Naive thymus-derived CD4-positive, alpha-beta T cell (primary cell): ENCODE results near the gene DNAI4. TPM values are rescaled to one million over a fixed set of nuclear protein-coding genes. Genes with fewer than 3 reads are reported as not detected.

ENCODE experiments used
- ATAC-seq: fragments of 150-1000 bp; cut with Tn5 transposase; 2 replicates; pipeline ENCODE4 v1.10.0; 2021; ENCODE audit warnings: mild to moderate bottlenecking, moderate library complexity
- CTCF ChIA-PET: fragments of 350-600 bp; sonication (Branson Sonifier 250); formaldehyde crosslinking; loops from one replicate; lab custom pipeline; 2021; ENCODE audit warnings: antibody characterized with exemption; lab: Charles Lee
- POLR2A ChIA-PET: fragments of 350-600 bp; sonication (Branson Sonifier 250); formaldehyde crosslinking; loops from one replicate; lab custom pipeline; 2021; ENCODE audit warnings: antibody characterized with exemption, inconsistent platforms; lab: Charles Lee
- DNase-seq, 9 donors: peaks; one replicate each; pipeline versions ENCODE4 v3.0.0 to v3.0.0-alpha.2; 2020 to 2022; ENCODE audit warnings: mixed read lengths in 1 of 9
- H3K27ac ChIP-seq: one replicate; pipeline ENCODE4 v1.7.0; 2013; ENCODE audit warnings: mild to moderate bottlenecking, low read depth, low read length, moderate library complexity
- H3K27me3 ChIP-seq, 2 donors: one replicate each; pipeline ENCODE4 v1.7.0; 2013; ENCODE audit warnings: low read length in 2 of 2, mild to moderate bottlenecking in 2 of 2, moderate library complexity in 2 of 2; ENCODE audit not compliant: control insufficient read depth in 2 of 2, insufficient read depth in 2 of 2
- H3K36me3 ChIP-seq, 3 experiments: 1 replicate in 2 of 3; 2 replicates in 1 of 3; pipeline ENCODE4 v1.7.0; 2013; ENCODE audit warnings: low read length in 3 of 3, mild to moderate bottlenecking in 3 of 3, moderate library complexity in 1 of 3; ENCODE audit not compliant: insufficient read depth in 3 of 3, control insufficient read depth in 2 of 3
- H3K4me1 ChIP-seq, 2 donors: one replicate each; pipeline ENCODE4 v1.7.0; 2013; ENCODE audit warnings: low read length in 2 of 2, mild to moderate bottlenecking in 2 of 2, moderate library complexity in 1 of 2; ENCODE audit not compliant: control insufficient read depth in 2 of 2, insufficient read depth in 2 of 2
- H3K4me3 ChIP-seq: 2 replicates; pipeline ENCODE4 v1.7.0; 2013; ENCODE audit warnings: mild to moderate bottlenecking, low read length
- H3K9me3 ChIP-seq, 3 experiments: 1 replicate in 2 of 3; 2 replicates in 1 of 3; pipeline ENCODE4 v1.7.0; 2013; ENCODE audit warnings: low read length in 3 of 3; ENCODE audit not compliant: control insufficient read depth in 2 of 3
- H3K27ac Mint-ChIP-seq, 9 donors: one replicate each; pipeline ENCODE4 v1.8.0; 2020 to 2022; ENCODE audit warnings: mixed read lengths in 9 of 9, mild to moderate bottlenecking in 8 of 9, moderate library complexity in 5 of 9, inconsistent platforms in 2 of 9
- H3K27me3 Mint-ChIP-seq, 5 donors: one replicate each; pipeline ENCODE4 v1.8.0; 2021 to 2022; ENCODE audit warnings: mixed read lengths in 5 of 5, mild to moderate bottlenecking in 1 of 5
- H3K36me3 Mint-ChIP-seq, 5 donors: one replicate each; pipeline ENCODE4 v1.8.0; 2020 to 2022; ENCODE audit warnings: mixed read lengths in 5 of 5, mild to moderate bottlenecking in 3 of 5, inconsistent platforms in 1 of 5
- H3K4me1 Mint-ChIP-seq, 7 donors: one replicate each; pipeline ENCODE4 v1.8.0; 2020 to 2022; ENCODE audit warnings: mixed read lengths in 7 of 7, mild to moderate bottlenecking in 3 of 7, inconsistent platforms in 1 of 7
- H3K4me3 Mint-ChIP-seq, 10 donors: one replicate each; pipeline ENCODE4 v1.8.0; 2020 to 2022; ENCODE audit warnings: mild to moderate bottlenecking in 10 of 10, mixed read lengths in 10 of 10, moderate library complexity in 6 of 10, inconsistent platforms in 2 of 10
- H3K9me3 Mint-ChIP-seq, 11 donors: one replicate each; pipeline ENCODE4 v1.8.0; 2020 to 2022; ENCODE audit warnings: mixed read lengths in 11 of 11, mild to moderate bottlenecking in 4 of 11, inconsistent platforms in 1 of 11, moderate library complexity in 1 of 11
- intact Hi-C, 2 donors: fragments of 100-400 bp; cut with micrococcal nuclease; formaldehyde crosslinking; loops; one replicate each; pipeline ENCODE4 v1.15.1; 2023
- polyA plus RNA-seq, 2 donors: library from polyadenylated mRNA; unstranded; fragments of 300-500 nt; fragmentation: Illumina TruSeq; gene quantifications; one replicate each; pipeline ENCODE4 v1.2.3, GENCODE V29; 2021
- total RNA-seq, 6 experiments: library from RNA in 5 of 6; stranded (reverse) in 5 of 6; gene quantifications; 1 replicate in 5 of 6; 2 replicates in 1 of 6; pipeline ENCODE4 v1.2.3 and lab custom pipeline; 2021 to 2026

The DNAI4 gene
- total and polyA plus RNA-seq, 7 experiments from 2014 or later = 1.3 to 10.7 (median 2.3) TPM

DNA sequence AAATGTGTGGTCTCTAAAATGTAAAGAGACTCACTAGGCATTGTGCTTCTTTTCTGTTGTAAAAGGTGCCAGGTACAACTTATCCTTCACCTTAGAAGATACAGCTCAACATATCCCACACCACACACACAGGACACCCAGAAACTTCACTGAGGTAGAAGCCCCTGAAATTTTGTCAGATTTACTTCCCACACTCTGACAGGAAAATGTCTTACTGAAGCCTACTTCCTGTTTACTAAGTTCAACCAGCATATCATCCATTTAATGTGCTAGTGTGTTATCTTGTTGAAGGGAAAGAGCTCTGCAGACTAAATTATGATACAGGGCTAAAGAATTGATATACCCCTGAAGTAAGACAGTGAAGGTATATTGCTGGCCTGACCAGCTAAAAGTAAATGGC is 83.7 kb downstream of the DNAI4 start:
- peaks cover 0 to 10% (median 8%) of the 10 kb centered on the region in 5 donors for H3K36me3 Mint-ChIP-seq
- intact Hi-C loops = no loop called here
- ATAC-seq (peak; percentile 38), DNase-seq (peak in 6 of 9 donors; percentile 9 to 37 (median 21))
- Histone ChIP-seq H3K9me3 (no peaks in the 10 kb centered on the region), H3K27ac (no peak overlapping the region), H3K4me3 (no peak overlapping the region), H3K4me1 (peaks cover 8 to 10% of the 10 kb centered on the region in 2 donors), H3K36me3 (no peaks in the 10 kb centered on the region), H3K27me3 (no peaks in the 10 kb centered on the region)
- H3K27ac Mint-ChIP-seq = peak overlapping the region; percentile 42 to 93 (median 85)
- H3K9me3 Mint-ChIP-seq = peaks cover 0 to 6% (median 0%) of the 10 kb centered on the region in 11 donors
- POLR2A ChIA-PET = interaction anchor here (1.4 kb wide), 1 partner anchor 89 kb away, joined by 3 read pairs; no protein-coding TSS in a partner anchor
- H3K27me3 Mint-ChIP-seq = peaks cover 0 to 5% (median 0%) of the 10 kb centered on the region in 5 donors
- peaks cover 8 to 27% (median 20%) of the 10 kb centered on the region in 7 donors for H3K4me1 Mint-ChIP-seq
- H3K4me3 Mint-ChIP-seq = peak overlapping the region in 9 of 10 donors; percentile 5 to 67 (median 51)
- CTCF ChIA-PET = interaction anchor here (1.0 kb wide), 1 partner anchor 85 kb away, joined by 3 read pairs; no protein-coding TSS in a partner anchor

DNA sequence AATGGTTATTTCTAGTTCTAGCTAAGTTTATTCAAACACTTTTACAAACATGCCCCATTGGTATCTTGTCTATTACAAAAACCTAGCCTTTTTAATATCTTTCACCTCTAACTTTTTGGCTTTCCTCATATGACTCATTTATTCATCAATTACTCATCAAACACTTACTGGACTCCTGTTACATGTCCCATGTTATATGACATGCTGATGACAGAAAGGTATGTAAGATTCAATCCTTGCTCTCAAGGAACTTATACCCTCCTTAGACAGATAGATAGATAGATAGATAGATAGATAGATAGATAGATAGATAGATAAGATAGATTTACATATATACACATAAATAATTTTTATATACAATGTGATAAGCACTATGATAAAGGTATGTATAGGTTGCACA is 89.7 kb downstream of the DNAI4 start:
- Mint-ChIP-seq H3K9me3 (no peaks in the 10 kb centered on the region), H3K36me3 (no peaks in the 10 kb centered on the region), H3K27me3 (peaks cover 0 to 9% (median 0%) of the 10 kb centered on the region in 5 donors), H3K4me1 (peaks cover 0 to 9% (median 6%) of the 10 kb centered on the region in 7 donors), H3K27ac (no peak overlapping the region), H3K4me3 (no peak overlapping the region)
- Histone ChIP-seq H3K27ac (no peak overlapping the region), H3K4me3 (no peak overlapping the region), H3K27me3 (no peaks in the 10 kb centered on the region), H3K36me3 (no peaks in the 10 kb centered on the region), H3K9me3 (no peaks in the 10 kb centered on the region), H3K4me1 (no peaks in the 10 kb centered on the region)
- POLR2A ChIA-PET = no interaction called here
- CTCF ChIA-PET = no interaction called here
- intact Hi-C loops = no loop called here
- DNase-seq (no peak), ATAC-seq (no peak)

DNA sequence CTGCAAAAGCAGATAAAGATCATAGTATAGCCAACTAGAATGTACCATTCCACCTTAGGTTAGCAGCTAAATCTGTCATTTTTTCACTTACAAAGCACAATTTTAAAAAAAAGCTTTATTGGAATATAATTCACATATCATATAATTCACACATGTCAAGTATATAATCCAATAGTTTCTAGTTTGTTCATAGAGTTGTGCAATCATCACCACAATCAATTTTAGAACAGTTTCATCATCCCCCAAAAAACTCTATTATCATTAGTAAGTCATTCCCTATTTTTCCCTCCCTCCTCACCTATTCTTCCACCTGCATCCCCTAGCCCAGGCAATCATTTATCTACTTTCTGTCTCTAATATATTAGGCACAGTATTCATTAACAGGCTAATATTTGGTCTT is 91.5 kb downstream of the DNAI4 start:
- intact Hi-C loops = no loop called here
- CTCF ChIA-PET = no interaction called here

DNA sequence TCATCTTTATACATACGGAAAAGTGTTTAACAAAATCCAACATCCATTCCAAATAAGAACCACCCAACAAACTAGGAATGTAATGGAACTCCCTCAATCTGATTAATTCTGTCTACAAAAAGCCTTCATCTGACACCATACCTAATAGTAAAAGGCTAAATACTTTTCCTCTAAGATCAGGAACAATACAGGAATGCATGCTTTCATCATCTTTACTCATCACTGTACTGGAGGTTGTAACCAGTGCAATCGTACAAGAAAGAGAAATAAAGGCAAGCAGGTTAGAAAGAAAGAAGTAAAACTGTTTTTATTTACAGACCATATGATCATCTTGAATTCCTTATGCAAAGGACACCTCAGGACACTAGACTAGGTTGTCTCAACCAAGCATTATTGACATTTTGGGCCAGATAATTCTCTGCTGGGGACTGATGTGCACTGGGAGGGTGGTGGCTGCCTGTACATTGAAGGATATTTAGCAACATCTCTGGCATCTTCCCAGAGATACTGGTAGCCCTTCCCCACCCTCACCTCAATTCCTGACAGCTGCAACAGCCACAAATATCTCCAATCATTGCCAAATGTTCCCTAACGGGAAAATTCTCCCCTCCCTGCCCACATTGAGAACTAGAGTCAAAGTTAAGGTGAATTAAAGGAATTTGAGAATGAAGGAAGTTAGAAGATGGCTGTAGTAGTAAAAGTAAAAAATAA is 93.0 kb downstream of the DNAI4 start:
- Mint-ChIP-seq H3K4me3 (no peak overlapping the region), H3K27me3 (peaks cover 0 to 10% (median 0%) of the 10 kb centered on the region in 5 donors)
- POLR2A ChIA-PET = no interaction called here

More for the DNA sequence above, 91.5 kb downstream of the DNAI4 start:
- H3K36me3 ChIP-seq = no peaks in the 10 kb centered on the region
- no peak overlapping the region for H3K27ac Mint-ChIP-seq
- no peaks in the 10 kb centered on the region for H3K27me3 ChIP-seq
- H3K4me3 ChIP-seq = no peak overlapping the region
- POLR2A ChIA-PET = no interaction called here
- H3K4me1 Mint-ChIP-seq = peaks cover 0 to 2% (median 1%) of the 10 kb centered on the region in 7 donors
- no peak for DNase-seq
- no peak overlapping the region for H3K4me3 Mint-ChIP-seq
- H3K27ac ChIP-seq = no peak overlapping the region
- H3K27me3 Mint-ChIP-seq = peaks cover 0 to 10% (median 0%) of the 10 kb centered on the region in 5 donors
- H3K9me3 Mint-ChIP-seq = no peaks in the 10 kb centered on the region
- ATAC-seq = no peak
- no peaks in the 10 kb centered on the region for H3K4me1 ChIP-seq
- peaks cover 0 to 5% (median 0%) of the 10 kb centered on the region in 5 donors for H3K36me3 Mint-ChIP-seq
- H3K9me3 ChIP-seq = no peaks in the 10 kb centered on the region

DNA sequence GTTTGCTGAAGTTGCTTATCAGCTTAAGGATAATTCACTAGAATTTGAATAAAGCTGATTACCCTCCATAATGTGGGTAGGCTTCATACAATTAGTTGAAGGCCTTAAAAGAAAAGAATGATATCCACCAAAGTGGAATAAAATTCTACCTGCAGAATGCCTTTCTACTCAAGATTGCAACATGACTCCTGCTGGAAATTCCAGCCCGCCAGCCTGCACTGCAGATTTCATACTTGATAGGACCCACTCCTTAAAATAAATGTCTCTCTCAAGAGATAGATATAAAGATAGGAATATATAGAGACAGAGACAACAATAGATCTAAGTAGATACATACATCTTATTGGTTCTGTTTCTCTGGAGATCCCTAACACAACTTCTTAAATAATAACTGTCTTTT is 99.9 kb downstream of the DNAI4 start:
- Mint-ChIP-seq H3K4me3 (no peak overlapping the region), H3K36me3 (peaks cover 0 to 5% (median 0%) of the 10 kb centered on the region in 5 donors), H3K9me3 (peaks cover 0 to 4% (median 0%) of the 10 kb centered on the region in 11 donors), H3K27ac (no peak overlapping the region), H3K4me1 (no peaks in the 10 kb centered on the region), H3K27me3 (peaks cover 0 to 2% (median 0%) of the 10 kb centered on the region in 5 donors)
- no peaks in the 10 kb centered on the region for H3K27me3 ChIP-seq
- ChIA-PET POLR2A (no interaction called here), CTCF (interaction anchor here (0.6 kb wide), 1 partner anchor 675 kb away, joined by 3 read pairs; no protein-coding TSS in a partner anchor)
- H3K4me1 ChIP-seq = no peaks in the 10 kb centered on the region
- no peak overlapping the region for H3K4me3 ChIP-seq
- no peaks in the 10 kb centered on the region for H3K9me3 ChIP-seq
- no peak for DNase-seq
- no peak for ATAC-seq
- intact Hi-C loops = no loop called here
- no peak overlapping the region for H3K27ac ChIP-seq
- H3K36me3 ChIP-seq = no peaks in the 10 kb centered on the region

More for the DNA sequence above, 93.0 kb downstream of the DNAI4 start:
- no peaks in the 10 kb centered on the region for H3K36me3 ChIP-seq
- H3K27me3 ChIP-seq = no peaks in the 10 kb centered on the region
- CTCF ChIA-PET = no interaction called here
- H3K27ac Mint-ChIP-seq = no peak overlapping the region
- peaks cover 0 to 1% (median 0%) of the 10 kb centered on the region in 7 donors for H3K4me1 Mint-ChIP-seq
- H3K36me3 Mint-ChIP-seq = peaks cover 0 to 5% (median 0%) of the 10 kb centered on the region in 5 donors
- intact Hi-C loops = no loop called here
- H3K9me3 ChIP-seq = no peaks in the 10 kb centered on the region
- H3K9me3 Mint-ChIP-seq = no peaks in the 10 kb centered on the region
- H3K27ac ChIP-seq = no peak overlapping the region
- no peaks in the 10 kb centered on the region for H3K4me1 ChIP-seq
- ATAC-seq (no peak), DNase-seq (no peak)
- H3K4me3 ChIP-seq = no peak overlapping the region

DNA sequence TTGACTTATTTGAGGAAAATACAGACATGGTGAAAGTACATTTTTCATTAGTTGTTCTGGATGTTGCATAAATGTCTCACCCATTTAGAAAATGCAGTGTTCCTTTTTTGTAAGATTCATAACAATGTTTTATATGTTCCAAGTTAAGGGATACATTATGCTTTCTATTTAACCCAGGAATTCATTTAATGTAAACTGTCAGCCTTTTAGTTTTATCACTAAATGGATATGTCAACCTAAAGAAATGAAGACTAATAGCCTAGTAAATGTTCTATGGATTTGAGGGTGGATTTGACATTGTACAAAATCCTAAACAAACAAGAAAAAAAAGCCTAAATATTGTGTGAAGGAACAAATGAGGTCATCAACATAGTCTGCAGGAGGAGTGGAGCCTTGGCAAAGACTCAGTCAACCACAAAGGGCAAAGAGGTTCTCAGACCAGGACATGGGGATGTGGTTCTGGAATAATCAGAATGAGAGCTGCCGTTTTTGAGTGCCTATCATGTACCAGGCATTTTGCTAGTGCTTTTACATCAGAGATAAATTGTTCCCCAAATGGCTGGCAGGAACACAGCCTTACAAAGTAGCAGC is 114.8 kb downstream of the DNAI4 start:
- intact Hi-C loops = no loop called here
- DNase-seq = no peak
- H3K9me3 ChIP-seq = no peaks in the 10 kb centered on the region
- ChIA-PET POLR2A (no interaction called here), CTCF (interaction anchor here (0.9 kb wide), 1 partner anchor 13 kb away, joined by 3 read pairs; no protein-coding TSS in a partner anchor)
- H3K4me1 ChIP-seq = no peaks in the 10 kb centered on the region
- no peaks in the 10 kb centered on the region for H3K4me1 Mint-ChIP-seq
- H3K27ac Mint-ChIP-seq = no peak overlapping the region
- no peak overlapping the region for H3K4me3 ChIP-seq
- no peaks in the 10 kb centered on the region for H3K36me3 Mint-ChIP-seq
- H3K27ac ChIP-seq = no peak overlapping the region
- no peak overlapping the region for H3K4me3 Mint-ChIP-seq
- H3K27me3 ChIP-seq = peaks cover 0 to 1% of the 10 kb centered on the region in 2 donors
- H3K36me3 ChIP-seq = no peaks in the 10 kb centered on the region
- no peak for ATAC-seq
- H3K27me3 Mint-ChIP-seq = peaks cover 0 to 8% (median 0%) of the 10 kb centered on the region in 5 donors
- H3K9me3 Mint-ChIP-seq = peaks cover 0 to 5% (median 0%) of the 10 kb centered on the region in 11 donors
